Stomach smooth muscle (tissue), 2 donors: Measurements from ENCODE around the gene TFF2.

Source experiments
- H3K27ac ChIP-seq: one replicate; pipeline ENCODE4 v1.7.0; 2013; ENCODE audit warnings: mild to moderate bottlenecking, low read length, inconsistent platforms
- H3K27me3 ChIP-seq, 2 donors: one replicate each; pipeline ENCODE4 v1.7.0; 2013; ENCODE audit warnings: low read length in 2 of 2; ENCODE audit not compliant: insufficient read depth in 2 of 2, control insufficient read depth in 1 of 2
- H3K36me3 ChIP-seq, 2 donors: one replicate each; pipeline ENCODE4 v1.7.0; 2013; ENCODE audit warnings: low read length in 2 of 2; ENCODE audit not compliant: control insufficient read depth in 2 of 2, insufficient read depth in 2 of 2
- H3K4me1 ChIP-seq: one replicate; pipeline ENCODE4 v1.7.0; 2013; ENCODE audit warnings: low read length; ENCODE audit not compliant: control insufficient read depth, insufficient read depth
- H3K4me3 ChIP-seq, 2 donors: one replicate each; pipeline ENCODE4 v1.7.0; 2013; ENCODE audit warnings: low read length in 2 of 2
- H3K9ac ChIP-seq, 2 donors: one replicate each; pipeline ENCODE4 v1.7.0; 2013; ENCODE audit warnings: low read length in 2 of 2, mild to moderate bottlenecking in 1 of 2
- H3K9me3 ChIP-seq, 2 donors: one replicate each; pipeline ENCODE4 v1.7.0; 2013; ENCODE audit warnings: low read length in 2 of 2; ENCODE audit not compliant: control insufficient read depth in 2 of 2
- donor health status: healthy.
- donor health status: Pancreatic carcinoma.

TFF2 gene

GRCh38 chr21:42365770-42366169 is 15.0 kb upstream of the TFF2 start:
- no peaks in the 10 kb centered on the region for H3K4me1 ChIP-seq
- no peak overlapping the region for H3K27ac ChIP-seq
- H3K9me3 ChIP-seq: no peaks in the 10 kb centered on the region
- peaks cover 16 to 20% of the 10 kb centered on the region in 2 donors for H3K27me3 ChIP-seq
- no peak overlapping the region for H3K4me3 ChIP-seq
- no peak overlapping the region for H3K9ac ChIP-seq
- H3K36me3 ChIP-seq: no peaks in the 10 kb centered on the region

- Histone ChIP-seq H3K4me1 (no peaks in the 10 kb centered on the region), H3K27ac (no peak overlapping the region), H3K4me3 (no peak overlapping the region), H3K27me3 (peaks cover 12 to 26% of the 10 kb centered on the region in 2 donors), H3K9ac (no peak overlapping the region), H3K9me3 (peaks cover 0 to 7% of the 10 kb centered on the region in 2 donors), H3K36me3 (no peaks in the 10 kb centered on the region)
Observed at GRCh38 chr21:42364304-42364865, 13.6 kb upstream of the TFF2 start.

- peaks cover 12 to 26% of the 10 kb centered on the region in 2 donors for H3K27me3 ChIP-seq
- no peaks in the 10 kb centered on the region for H3K36me3 ChIP-seq
- H3K4me1 ChIP-seq: no peaks in the 10 kb centered on the region
Observed at GRCh38 chr21:42363312-42363711, 12.5 kb upstream of the TFF2 start.

GRCh38 chr21:42362700-42363099 is 11.9 kb upstream of the TFF2 start:
- Histone ChIP-seq H3K4me1 (no peaks in the 10 kb centered on the region), H3K9me3 (peaks cover 0 to 7% of the 10 kb centered on the region in 2 donors), H3K36me3 (no peaks in the 10 kb centered on the region), H3K27ac (no peak overlapping the region), H3K9ac (no peak overlapping the region), H3K27me3 (peaks cover 12 to 30% of the 10 kb centered on the region in 2 donors), H3K4me3 (no peak overlapping the region)

More at GRCh38 chr21:42363312-42363711, 12.5 kb upstream of the TFF2 start:
- Histone ChIP-seq H3K27ac (no peak overlapping the region), H3K9ac (no peak overlapping the region), H3K4me3 (no peak overlapping the region), H3K9me3 (peaks cover 0 to 7% of the 10 kb centered on the region in 2 donors)

- Histone ChIP-seq H3K9me3 (peaks cover under 1 to 9% of the 10 kb centered on the region in 2 donors), H3K36me3 (no peaks in the 10 kb centered on the region), H3K27me3 (peaks cover 12 to 30% of the 10 kb centered on the region in 2 donors), H3K9ac (no peak overlapping the region), H3K27ac (no peak overlapping the region), H3K4me1 (no peaks in the 10 kb centered on the region), H3K4me3 (no peak overlapping the region)
Observed at GRCh38 chr21:42362198-42362597, 11.4 kb upstream of the TFF2 start.

GRCh38 chr21:42361286-42361685 is 10.5 kb upstream of the TFF2 start:
- Histone ChIP-seq H3K27me3 (peaks cover 12 to 32% of the 10 kb centered on the region in 2 donors), H3K9me3 (peaks cover 8 to 16% of the 10 kb centered on the region in 2 donors), H3K27ac (no peak overlapping the region), H3K4me1 (no peaks in the 10 kb centered on the region), H3K9ac (no peak overlapping the region), H3K36me3 (no peaks in the 10 kb centered on the region), H3K4me3 (no peak overlapping the region)

GRCh38 chr21:42360317-42360716 is 9.5 kb upstream of the TFF2 start:
- Histone ChIP-seq H3K9me3 (peaks cover 8 to 23% of the 10 kb centered on the region in 2 donors), H3K27me3 (peaks cover 12 to 30% of the 10 kb centered on the region in 2 donors), H3K4me3 (no peak overlapping the region), H3K36me3 (no peaks in the 10 kb centered on the region), H3K4me1 (no peaks in the 10 kb centered on the region), H3K27ac (no peak overlapping the region), H3K9ac (no peak overlapping the region)

- H3K4me1 ChIP-seq: no peaks in the 10 kb centered on the region
- peaks cover 8 to 25% of the 10 kb centered on the region in 2 donors for H3K27me3 ChIP-seq
- no peaks in the 10 kb centered on the region for H3K36me3 ChIP-seq
- no peak overlapping the region for H3K4me3 ChIP-seq
- H3K27ac ChIP-seq: no peak overlapping the region
- H3K9ac ChIP-seq: no peak overlapping the region
- H3K9me3 ChIP-seq: peaks cover 12 to 28% of the 10 kb centered on the region in 2 donors
Observed at GRCh38 chr21:42358937-42359336, 8.1 kb upstream of the TFF2 start.

GRCh38 chr21:42358261-42358660 is 7.5 kb upstream of the TFF2 start:
- Histone ChIP-seq H3K27ac (no peak overlapping the region), H3K4me3 (no peak overlapping the region), H3K9ac (no peak overlapping the region), H3K36me3 (no peaks in the 10 kb centered on the region), H3K4me1 (no peaks in the 10 kb centered on the region), H3K9me3 (peaks cover 12 to 30% of the 10 kb centered on the region in 2 donors), H3K27me3 (peaks cover 8 to 25% of the 10 kb centered on the region in 2 donors)

GRCh38 chr21:42357307-42357706 is 6.5 kb upstream of the TFF2 start:
- Histone ChIP-seq H3K27ac (no peak overlapping the region), H3K4me1 (no peaks in the 10 kb centered on the region), H3K9ac (no peak overlapping the region), H3K4me3 (no peak overlapping the region), H3K27me3 (peaks cover 3 to 23% of the 10 kb centered on the region in 2 donors), H3K36me3 (no peaks in the 10 kb centered on the region), H3K9me3 (peaks cover 12 to 30% of the 10 kb centered on the region in 2 donors)

- no peaks in the 10 kb centered on the region for H3K4me1 ChIP-seq
- peaks cover 12 to 30% of the 10 kb centered on the region in 2 donors for H3K9me3 ChIP-seq
- H3K4me3 ChIP-seq: no peak overlapping the region
- no peak overlapping the region for H3K27ac ChIP-seq
- H3K9ac ChIP-seq: no peak overlapping the region
- H3K27me3 ChIP-seq: peaks cover 0 to 20% of the 10 kb centered on the region in 2 donors
- H3K36me3 ChIP-seq: no peaks in the 10 kb centered on the region
Observed at GRCh38 chr21:42356650-42357049, 5.9 kb upstream of the TFF2 start.
